Large intestine (tissue), 3 donors: Measurements from ENCODE around the gene PAQR4. TPM values are rescaled to one million over a fixed set of nuclear protein-coding genes. Genes with fewer than 3 reads are reported as not detected.

ENCODE experiments used
- DNase-seq, 2 donors: peaks; one replicate each; pipeline versions ENCODE4 v3.0.0 to v3.0.0-alpha.2; 2013
- H3K27ac ChIP-seq: one replicate; pipeline ENCODE4 v1.5.1; 2013; ENCODE audit warnings: low read length
- H3K27me3 ChIP-seq: 2 replicates; pipeline ENCODE4 v1.6.1; 2013; ENCODE audit warnings: low read length; ENCODE audit not compliant: control insufficient read depth, insufficient read depth
- H3K36me3 ChIP-seq: 2 replicates; pipeline ENCODE4 v1.6.1; 2013; ENCODE audit warnings: low read length; ENCODE audit not compliant: control insufficient read depth, insufficient read depth
- H3K4me1 ChIP-seq: one replicate; pipeline ENCODE4 v1.6.1; 2013; ENCODE audit warnings: low read length; ENCODE audit not compliant: control insufficient read depth, insufficient read depth
- H3K4me3 ChIP-seq: one replicate; pipeline ENCODE4 v1.5.1; 2013; ENCODE audit warnings: low read length
- H3K9me3 ChIP-seq: one replicate; pipeline ENCODE4 v1.6.1; 2013; ENCODE audit warnings: mild to moderate bottlenecking, low read depth, low read length, moderate library complexity; ENCODE audit not compliant: control insufficient read depth
- WGBS: methylation state at CpG from one replicate; pipeline ENCODE4 v1.1.5; 2013; ENCODE audit warnings: low lambda C conversion rate; ENCODE audit not compliant: insufficient coverage; 5-methylcytosine and 5-hydroxymethylcytosine counted together
- polyA plus RNA-seq: library from polyadenylated mRNA; unstranded; fragments of 120-200 nt; gene quantifications from one replicate; pipeline ENCODE4 v1.2.1, GENCODE V29; 2013

The PAQR4 gene
- polyA plus RNA-seq, 1 donor = 16.4 TPM

DNA sequence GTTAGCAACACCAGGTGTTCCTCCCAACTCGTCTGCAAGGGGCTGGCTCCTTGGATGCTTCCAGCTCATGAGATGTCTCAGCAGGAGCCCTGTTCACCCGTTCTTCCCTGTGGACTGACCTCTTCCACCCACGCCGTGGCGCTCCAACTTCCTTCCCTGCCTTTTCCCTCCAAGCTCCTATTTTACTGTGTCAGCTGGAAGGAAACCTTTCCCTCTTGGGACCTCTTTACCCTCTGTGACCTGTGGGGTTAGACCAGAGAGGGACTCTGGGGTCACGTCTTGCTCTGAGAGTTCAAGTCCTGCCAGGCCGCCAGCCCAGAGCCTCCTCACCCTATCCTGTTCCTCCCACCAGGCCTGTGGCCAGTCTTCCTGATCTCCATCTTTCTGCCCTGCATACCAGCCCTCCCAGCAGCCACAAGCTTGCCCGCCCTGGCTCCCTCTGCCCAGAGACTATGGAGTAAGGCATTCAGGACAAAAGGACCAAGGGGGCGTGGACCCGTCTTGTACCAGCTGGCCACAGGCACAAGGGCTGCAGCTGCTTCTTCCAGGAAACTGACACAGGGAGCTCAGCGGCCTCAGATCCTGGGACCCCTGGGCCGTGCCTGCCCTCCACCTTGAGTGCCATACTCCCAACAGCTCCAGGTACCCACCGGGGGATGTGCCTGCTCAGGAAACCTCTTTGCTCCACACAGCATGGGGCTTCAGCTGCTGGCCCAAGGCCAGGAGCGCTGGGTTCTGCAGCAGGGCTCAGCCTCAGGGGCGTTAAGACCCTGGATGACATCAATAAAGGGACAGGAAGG is 3.0 kb downstream of the PAQR4 start:
- peaks cover 10% of the 10 kb centered on the region for H3K9me3 ChIP-seq
- no peak overlapping the region for H3K27ac ChIP-seq
- H3K27me3 ChIP-seq = peaks cover 14% of the 10 kb centered on the region
- DNase-seq = no peak
- peaks cover 11% of the 10 kb centered on the region for H3K36me3 ChIP-seq
- WGBS = no CpG with 5 or more reads among the region's 15 CpGs
- peaks cover 23% of the 10 kb centered on the region for H3K4me1 ChIP-seq
- H3K4me3 ChIP-seq = no peak overlapping the region

DNA sequence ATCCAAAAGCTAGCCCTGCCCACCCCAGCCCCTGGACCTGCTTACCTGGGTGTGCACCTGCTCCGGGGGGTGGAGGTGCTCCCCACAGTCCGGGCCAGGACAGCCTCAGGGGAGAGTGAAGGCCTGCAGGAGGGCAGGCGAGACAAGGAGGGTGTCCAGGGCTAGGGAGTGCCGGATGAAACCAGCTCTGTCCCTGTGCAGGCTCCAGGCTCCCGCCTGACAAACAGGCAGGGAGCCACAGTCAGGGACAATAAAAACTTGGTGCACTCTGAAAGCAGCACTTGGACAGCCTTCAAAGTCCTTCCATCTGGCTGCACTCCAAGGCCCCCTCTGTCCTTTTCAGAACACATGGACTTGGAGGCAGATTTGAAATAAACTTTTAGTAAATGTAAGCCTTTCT is 3.9 kb downstream of the PAQR4 start:
- Histone ChIP-seq H3K27me3 (peaks cover 5% of the 10 kb centered on the region), H3K36me3 (peaks cover 11% of the 10 kb centered on the region), H3K9me3 (peaks cover 3% of the 10 kb centered on the region), H3K4me3 (no peak overlapping the region), H3K4me1 (peaks cover 16% of the 10 kb centered on the region), H3K27ac (no peak overlapping the region)
- no peak for DNase-seq
- no CpG with 5 or more reads among the region's 5 CpGs for WGBS

DNA sequence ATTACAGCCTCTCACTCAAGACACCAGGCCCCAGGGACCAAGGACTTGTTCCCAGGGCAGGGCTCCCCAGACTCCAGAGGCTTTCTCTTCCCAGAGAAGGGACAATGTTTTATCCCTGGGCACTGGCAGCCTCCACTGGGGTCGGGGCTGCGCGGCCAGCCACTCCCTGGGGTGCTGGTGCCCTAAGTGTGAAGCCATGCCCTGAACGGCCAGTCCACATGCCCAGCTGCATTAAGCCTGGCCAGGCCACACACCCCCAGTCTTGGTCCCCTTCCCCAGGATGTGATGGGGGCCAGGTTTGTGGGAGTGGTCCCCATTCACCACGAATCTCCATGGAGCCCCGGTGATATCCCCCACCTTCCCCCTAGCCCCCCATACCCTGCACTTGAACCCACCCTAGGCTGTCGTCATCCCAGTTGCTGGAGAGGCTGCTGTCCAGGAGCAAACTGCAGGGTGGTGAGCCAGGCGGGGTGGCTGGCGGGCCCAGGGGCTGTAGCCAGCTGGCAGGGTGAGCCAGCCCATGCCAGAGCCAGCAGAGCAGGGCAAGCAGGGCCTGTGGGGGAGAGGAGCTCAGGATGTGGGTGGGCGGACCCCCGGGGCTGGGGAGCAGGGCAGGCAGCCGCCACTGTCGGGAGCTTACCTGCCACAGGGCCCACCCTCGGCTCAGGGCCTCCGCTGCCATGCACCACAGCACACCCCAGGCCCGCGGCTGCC is 4.6 kb downstream of the PAQR4 start:
- H3K4me3 ChIP-seq = no peak overlapping the region
- WGBS = no CpG with 5 or more reads among the region's 17 CpGs
- H3K4me1 ChIP-seq = peaks cover 9% of the 10 kb centered on the region
- H3K27ac ChIP-seq = no peak overlapping the region
- H3K27me3 ChIP-seq = no peaks in the 10 kb centered on the region
- no peak for DNase-seq
- peaks cover 11% of the 10 kb centered on the region for H3K36me3 ChIP-seq
- H3K9me3 ChIP-seq = peaks cover 3% of the 10 kb centered on the region

DNA sequence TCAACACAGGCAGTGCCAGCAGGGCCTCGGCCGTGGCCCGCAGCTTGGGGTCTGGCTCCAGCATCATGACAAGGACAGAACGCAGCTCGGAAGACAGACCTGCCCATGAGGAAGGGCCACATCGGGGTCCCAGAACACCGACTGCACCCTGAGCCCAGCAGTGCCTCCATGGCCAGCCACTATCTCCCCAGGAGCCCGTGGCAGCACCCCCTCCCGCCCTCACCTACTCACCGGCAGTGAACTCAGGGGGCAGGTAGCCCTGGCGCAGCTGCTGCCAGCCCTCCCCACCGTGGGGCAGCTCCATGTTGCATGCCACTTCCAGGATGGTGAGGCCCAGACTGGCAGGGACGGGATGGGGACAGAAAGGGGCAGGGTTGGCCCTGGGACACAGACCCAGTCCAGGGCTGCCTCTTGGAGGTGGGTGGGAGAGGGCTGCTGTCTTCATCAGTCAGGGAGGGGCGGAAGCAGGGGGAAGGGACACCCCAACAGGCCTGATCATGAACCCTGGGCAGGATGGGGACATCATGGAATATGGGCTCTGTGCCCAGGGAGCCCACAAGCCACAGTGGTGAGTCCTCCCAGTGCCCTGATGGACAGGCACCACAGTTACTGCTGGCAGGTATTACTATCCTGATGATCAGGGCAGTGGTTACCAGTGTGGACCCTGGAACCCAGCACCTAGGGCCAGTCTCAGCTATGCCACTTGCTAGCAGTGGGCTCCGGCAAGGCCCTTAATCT is 5.3 kb downstream of the PAQR4 start:
- H3K36me3 ChIP-seq = peaks cover 11% of the 10 kb centered on the region

DNA sequence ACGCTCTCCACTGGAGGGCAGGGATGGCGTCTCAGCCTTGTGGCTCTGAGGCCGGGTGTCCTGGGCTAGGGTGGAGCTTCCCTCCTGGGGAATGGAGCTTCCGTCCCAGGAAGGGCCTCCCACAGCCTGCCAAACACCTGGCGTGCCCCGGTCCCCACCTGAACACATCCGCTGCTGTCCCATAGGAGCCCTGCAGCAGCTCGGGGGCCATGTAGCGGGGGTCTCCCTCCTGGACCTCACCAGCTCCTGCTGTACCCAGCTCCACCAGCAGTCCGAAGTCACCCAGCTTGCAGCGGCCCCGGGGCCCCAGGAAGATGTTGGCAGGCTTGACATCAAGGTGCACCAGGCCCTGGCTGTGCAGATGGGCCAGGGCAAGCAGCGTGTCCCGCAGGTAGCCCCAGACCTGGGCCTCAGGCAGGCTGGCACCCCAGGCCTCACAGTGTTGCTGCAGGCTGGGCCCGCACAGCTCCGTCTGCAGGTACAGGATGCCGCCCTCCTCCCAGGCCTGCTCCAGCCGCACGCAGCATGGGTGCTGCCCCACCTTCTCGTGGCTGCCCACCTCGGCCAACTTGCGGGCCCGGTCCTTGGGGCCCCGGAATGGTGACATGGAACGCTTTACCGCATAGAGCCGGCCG is 6.1 kb downstream of the PAQR4 start:
- no peaks in the 10 kb centered on the region for H3K27me3 ChIP-seq
- peaks cover 3% of the 10 kb centered on the region for H3K9me3 ChIP-seq
- WGBS = no CpG with 5 or more reads among the region's 28 CpGs
- H3K27ac ChIP-seq = no peak overlapping the region
- DNase-seq = no peak
- H3K4me3 ChIP-seq = no peak overlapping the region
- H3K36me3 ChIP-seq = peaks cover 11% of the 10 kb centered on the region
- peaks cover 6% of the 10 kb centered on the region for H3K4me1 ChIP-seq

More for the DNA sequence above, 5.3 kb downstream of the PAQR4 start:
- no peak for DNase-seq
- Histone ChIP-seq H3K4me3 (no peak overlapping the region), H3K4me1 (peaks cover 8% of the 10 kb centered on the region), H3K27ac (no peak overlapping the region), H3K27me3 (no peaks in the 10 kb centered on the region), H3K9me3 (peaks cover 3% of the 10 kb centered on the region)
- WGBS = no CpG with 5 or more reads among the region's 15 CpGs

DNA sequence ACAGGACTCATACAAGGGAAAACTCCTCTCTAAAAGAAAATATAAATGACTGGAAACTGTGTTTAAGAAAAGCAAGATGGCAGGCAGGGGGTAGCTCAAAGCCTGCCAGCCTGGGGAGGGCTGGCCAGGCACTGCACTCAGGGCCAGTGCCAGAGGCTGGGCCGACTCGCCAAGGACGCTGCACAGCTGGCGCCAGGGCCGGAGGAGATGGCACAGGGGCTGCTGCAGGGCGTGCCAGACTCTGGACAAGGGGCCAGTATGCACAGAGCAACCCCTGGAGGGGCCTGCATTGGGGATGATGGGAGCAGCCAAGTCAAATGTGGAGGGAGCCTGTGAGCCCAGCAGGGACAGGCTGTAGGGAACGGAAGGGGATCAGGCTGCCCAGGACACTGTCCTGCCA is 7.1 kb downstream of the PAQR4 start:
- Histone ChIP-seq H3K27me3 (no peaks in the 10 kb centered on the region), H3K9me3 (peaks cover 3% of the 10 kb centered on the region), H3K36me3 (peaks cover 11% of the 10 kb centered on the region), H3K4me3 (no peak overlapping the region), H3K27ac (no peak overlapping the region), H3K4me1 (peaks cover 5% of the 10 kb centered on the region)
- WGBS = no CpG with 5 or more reads among the region's 7 CpGs
- DNase-seq = no peak

DNA sequence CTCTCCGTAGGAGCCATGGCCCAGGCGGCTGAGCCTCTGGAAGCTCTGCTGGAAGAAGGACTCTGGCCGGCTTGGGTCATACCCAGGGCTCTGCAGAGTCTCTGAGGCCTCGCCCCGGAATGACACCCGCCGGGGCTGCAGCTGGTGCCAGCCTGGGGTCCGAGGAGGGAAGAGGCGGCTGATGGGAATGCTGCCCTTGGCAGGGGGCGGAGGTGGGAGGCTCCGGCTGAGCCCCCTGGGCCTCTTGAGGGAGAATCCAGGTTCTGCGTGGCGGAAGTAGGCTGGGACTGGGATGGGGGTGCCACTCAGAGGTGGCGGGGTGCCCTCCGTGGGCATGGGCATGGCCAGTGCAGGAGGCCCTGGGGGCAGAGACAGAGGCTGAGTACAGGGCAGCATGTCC is 7.5 kb downstream of the PAQR4 start:
- Histone ChIP-seq H3K36me3 (peaks cover 11% of the 10 kb centered on the region), H3K4me3 (no peak overlapping the region), H3K27me3 (no peaks in the 10 kb centered on the region), H3K4me1 (peaks cover 5% of the 10 kb centered on the region), H3K27ac (no peak overlapping the region), H3K9me3 (peaks cover 3% of the 10 kb centered on the region)
- WGBS = no CpG with 5 or more reads among the region's 15 CpGs
- no peak for DNase-seq

DNA sequence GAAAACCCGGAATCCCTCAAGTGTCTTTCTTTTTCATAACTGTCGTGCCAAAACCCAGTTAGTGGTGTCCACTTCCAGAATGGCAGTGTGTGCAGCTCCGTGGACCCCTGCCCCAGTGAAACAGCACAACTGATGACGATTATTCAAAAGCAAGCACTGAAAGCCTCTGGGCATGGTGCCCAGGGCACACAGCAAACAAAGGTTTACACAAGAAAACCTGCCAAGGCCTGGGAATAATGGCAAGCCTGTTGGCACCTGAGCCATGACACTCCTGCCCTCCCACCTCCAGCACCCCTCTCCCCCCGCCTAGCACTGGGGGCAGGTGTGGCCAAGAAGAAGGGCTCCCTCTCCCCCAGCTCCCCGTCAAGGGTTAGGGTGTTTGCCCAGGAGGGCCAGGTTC is 8.3 kb downstream of the PAQR4 start:
- Histone ChIP-seq H3K4me1 (peaks cover 5% of the 10 kb centered on the region), H3K27me3 (no peaks in the 10 kb centered on the region), H3K27ac (no peak overlapping the region), H3K9me3 (peaks cover 3% of the 10 kb centered on the region), H3K36me3 (peaks cover 4% of the 10 kb centered on the region), H3K4me3 (no peak overlapping the region)
- no peak for DNase-seq
- no CpG with 5 or more reads among the region's 6 CpGs for WGBS

DNA sequence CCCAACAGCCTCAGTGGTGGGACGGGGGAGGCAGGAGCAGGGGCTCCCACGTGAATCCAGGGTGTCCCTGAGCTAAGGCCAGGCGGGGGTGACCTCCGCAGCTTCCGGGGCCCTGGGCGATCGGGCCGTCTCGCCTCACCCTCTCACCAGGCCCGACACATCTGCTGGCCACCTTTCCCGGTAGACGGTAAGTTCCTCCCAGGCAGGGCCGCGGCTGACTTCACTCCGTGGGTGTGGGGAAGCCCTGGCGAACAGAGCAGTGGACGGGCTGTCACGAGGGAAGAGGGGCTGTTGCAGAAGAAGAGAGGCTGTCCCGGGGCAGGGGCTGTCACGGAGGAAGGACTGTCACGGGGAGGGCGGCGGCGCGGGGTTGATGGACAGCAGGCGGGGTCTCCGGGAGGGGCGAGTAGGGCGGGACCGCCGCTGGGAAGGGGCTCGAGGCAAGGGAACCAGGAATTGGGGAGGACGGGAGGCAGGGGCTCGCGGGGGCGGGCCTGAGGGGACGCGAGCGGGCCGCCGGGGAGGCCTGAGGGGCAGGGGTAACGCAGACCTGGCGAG is 10.6 kb downstream of the PAQR4 start:
- Histone ChIP-seq H3K27me3 (no peaks in the 10 kb centered on the region), H3K27ac (no peak overlapping the region), H3K36me3 (no peaks in the 10 kb centered on the region), H3K4me1 (peaks cover 5% of the 10 kb centered on the region), H3K9me3 (peaks cover 3% of the 10 kb centered on the region), H3K4me3 (peak overlapping the region; percentile 96)
- no CpG with 5 or more reads among the region's 43 CpGs for WGBS
- DNase-seq = no peak
